ENCODE results near the gene SUSD6. TPM values are rescaled to one million over a fixed set of nuclear protein-coding genes. Genes with fewer than 3 reads are reported as not detected.
A peak's percentile ranks its signal among the peaks of the same experiment; 100 is the strongest.

The SUSD6 gene
- total and polyA plus RNA-seq, 2 experiments from 2014 or later = 2.8 to 3.4 TPM

DNA sequence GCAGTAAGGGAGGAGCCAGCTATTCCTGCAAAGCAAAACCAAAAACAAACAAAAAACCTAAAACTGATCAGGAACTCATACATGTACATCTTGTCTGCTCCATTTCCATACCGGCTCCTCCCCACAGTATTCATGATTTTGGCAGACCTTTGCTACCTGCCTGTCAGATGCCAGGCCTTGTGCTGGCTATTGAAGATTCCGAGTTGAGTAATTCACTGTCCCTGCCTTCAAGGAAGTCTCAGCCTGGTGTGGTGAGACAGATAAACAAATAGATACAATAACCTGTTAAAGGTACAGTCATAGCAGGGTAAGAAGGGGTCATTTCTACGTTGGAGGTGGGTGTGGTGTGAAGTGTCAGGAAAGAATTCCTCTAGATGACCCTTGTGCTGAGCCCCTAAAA is 42.7 kb downstream of the SUSD6 start (continued):
- TF ChIP-seq CREB1 (CRISPR knock-in tag; IDR thresholded peaks at IDR 0.05; ENCODE audit: low read depth) = no peak
- TF ChIP-seq, protein P1, sequence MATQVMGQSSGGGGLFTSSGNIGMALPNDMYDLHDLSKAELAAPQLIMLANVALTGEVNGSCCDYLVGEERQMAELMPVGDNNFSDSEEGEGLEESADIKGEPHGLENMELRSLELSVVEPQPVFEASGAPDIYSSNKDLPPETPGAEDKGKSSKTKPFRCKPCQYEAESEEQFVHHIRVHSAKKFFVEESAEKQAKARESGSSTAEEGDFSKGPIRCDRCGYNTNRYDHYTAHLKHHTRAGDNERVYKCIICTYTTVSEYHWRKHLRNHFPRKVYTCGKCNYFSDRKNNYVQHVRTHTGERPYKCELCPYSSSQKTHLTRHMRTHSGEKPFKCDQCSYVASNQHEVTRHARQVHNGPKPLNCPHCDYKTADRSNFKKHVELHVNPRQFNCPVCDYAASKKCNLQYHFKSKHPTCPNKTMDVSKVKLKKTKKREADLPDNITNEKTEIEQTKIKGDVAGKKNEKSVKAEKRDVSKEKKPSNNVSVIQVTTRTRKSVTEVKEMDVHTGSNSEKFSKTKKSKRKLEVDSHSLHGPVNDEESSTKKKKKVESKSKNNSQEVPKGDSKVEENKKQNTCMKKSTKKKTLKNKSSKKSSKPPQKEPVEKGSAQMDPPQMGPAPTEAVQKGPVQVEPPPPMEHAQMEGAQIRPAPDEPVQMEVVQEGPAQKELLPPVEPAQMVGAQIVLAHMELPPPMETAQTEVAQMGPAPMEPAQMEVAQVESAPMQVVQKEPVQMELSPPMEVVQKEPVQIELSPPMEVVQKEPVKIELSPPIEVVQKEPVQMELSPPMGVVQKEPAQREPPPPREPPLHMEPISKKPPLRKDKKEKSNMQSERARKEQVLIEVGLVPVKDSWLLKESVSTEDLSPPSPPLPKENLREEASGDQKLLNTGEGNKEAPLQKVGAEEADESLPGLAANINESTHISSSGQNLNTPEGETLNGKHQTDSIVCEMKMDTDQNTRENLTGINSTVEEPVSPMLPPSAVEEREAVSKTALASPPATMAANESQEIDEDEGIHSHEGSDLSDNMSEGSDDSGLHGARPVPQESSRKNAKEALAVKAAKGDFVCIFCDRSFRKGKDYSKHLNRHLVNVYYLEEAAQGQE (IDR thresholded peaks at IDR 0.05; ENCODE audit: unreplicated experiment) = no peak
- TF ChIP-seq JUNB (IDR thresholded peaks at IDR 0.05; ENCODE audit: unreplicated experiment) = no peak

- Histone ChIP-seq H3K4me3 (no peak overlapping the region), H3K79me2 (replicated peaks; ENCODE audit: insufficient read depth) (no peaks in the 10 kb centered on the region), H3K27me3 (ENCODE audit: insufficient read depth) (no peaks in the 10 kb centered on the region), H3K4me1 (ENCODE audit: insufficient read depth) (peaks cover 28% of the 10 kb centered on the region), H3K36me3 (ENCODE audit: insufficient read depth) (no peaks in the 10 kb centered on the region), H3K27ac (ENCODE audit: low read depth) (no peak overlapping the region), H4K20me1 (replicated peaks; ENCODE audit: insufficient read depth) (no peaks in the 10 kb centered on the region), H2AFZ (peak overlapping the region; percentile 28; the same call in 1 of the 2 replicates), H3K9me2 (ENCODE audit: insufficient read depth) (peaks cover 2% of the 10 kb centered on the region; the same call in 1 of the 2 replicates), H3F3A (replicated peaks; ENCODE audit: low read depth) (no peaks in the 10 kb centered on the region), H3K4me2 (peak overlapping the region; percentile 53; the same call in 1 of the 2 replicates)
- no peaks in the 10 kb centered on the region for H3K36me3 Mint-ChIP-seq (ENCODE audit: low read depth)
- H3K27me3 Mint-ChIP-seq (ENCODE audit: insufficient read depth, low read depth, poor library complexity) = peaks cover 6% of the 10 kb centered on the region
- H3K27ac Mint-ChIP-seq = peak overlapping the region; percentile 86
- DNase-seq (ENCODE audit: low spot score) (peak; percentile 56), ATAC-seq (peak; percentile 85)
- H3K9me3 Mint-ChIP-seq = no peaks in the 10 kb centered on the region
- 0 out of 3 replicates have a peak overlapping the region, but pooled peaks have one; percentile 20 for H3K4me3 Mint-ChIP-seq
- TF ChIP-seq, protein P2, sequence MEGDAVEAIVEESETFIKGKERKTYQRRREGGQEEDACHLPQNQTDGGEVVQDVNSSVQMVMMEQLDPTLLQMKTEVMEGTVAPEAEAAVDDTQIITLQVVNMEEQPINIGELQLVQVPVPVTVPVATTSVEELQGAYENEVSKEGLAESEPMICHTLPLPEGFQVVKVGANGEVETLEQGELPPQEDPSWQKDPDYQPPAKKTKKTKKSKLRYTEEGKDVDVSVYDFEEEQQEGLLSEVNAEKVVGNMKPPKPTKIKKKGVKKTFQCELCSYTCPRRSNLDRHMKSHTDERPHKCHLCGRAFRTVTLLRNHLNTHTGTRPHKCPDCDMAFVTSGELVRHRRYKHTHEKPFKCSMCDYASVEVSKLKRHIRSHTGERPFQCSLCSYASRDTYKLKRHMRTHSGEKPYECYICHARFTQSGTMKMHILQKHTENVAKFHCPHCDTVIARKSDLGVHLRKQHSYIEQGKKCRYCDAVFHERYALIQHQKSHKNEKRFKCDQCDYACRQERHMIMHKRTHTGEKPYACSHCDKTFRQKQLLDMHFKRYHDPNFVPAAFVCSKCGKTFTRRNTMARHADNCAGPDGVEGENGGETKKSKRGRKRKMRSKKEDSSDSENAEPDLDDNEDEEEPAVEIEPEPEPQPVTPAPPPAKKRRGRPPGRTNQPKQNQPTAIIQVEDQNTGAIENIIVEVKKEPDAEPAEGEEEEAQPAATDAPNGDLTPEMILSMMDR (conservative IDR thresholded peaks at IDR 0.05; ENCODE audit: low read depth in 2 of 2) = no peak
- peaks cover 44% of the 10 kb centered on the region for H3K4me1 Mint-ChIP-seq
Observed at GRCh38 chr14:69657950-69658355, 46.6 kb downstream of the SUSD6 start.

DNA sequence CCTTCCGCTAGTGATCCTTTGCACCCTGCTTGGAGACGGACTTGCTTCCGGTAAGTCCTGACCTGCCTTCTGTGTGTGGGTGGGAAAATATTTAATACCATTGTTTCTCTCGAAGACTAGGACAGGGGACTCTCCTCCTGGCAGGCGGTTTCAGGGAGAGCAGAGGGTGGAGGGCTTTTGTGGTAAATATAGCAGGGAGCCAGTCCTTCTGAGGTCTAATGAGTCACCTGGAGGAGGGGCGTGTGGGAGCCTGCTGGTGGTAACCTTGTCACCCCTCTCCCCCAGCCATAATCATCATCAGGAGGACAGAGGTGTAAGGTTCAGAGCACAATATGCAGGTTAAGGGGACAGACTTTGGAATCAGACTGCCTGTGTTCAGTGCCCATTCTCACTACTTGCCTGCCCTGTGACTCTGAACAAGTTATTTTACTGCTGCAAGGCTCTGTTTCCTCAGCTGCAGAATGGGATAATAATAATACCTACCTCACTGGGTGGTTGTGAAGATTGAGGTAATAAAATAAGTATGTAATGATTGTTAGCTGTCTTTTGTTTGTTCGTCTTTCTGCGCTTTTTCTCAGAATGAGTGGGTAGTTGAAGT is 47.4 kb downstream of the SUSD6 start:
- Mint-ChIP-seq H3K27me3 (ENCODE audit: insufficient read depth, low read depth, poor library complexity) (peaks cover 6% of the 10 kb centered on the region), H3K4me1 (peaks cover 41% of the 10 kb centered on the region), H3K36me3 (ENCODE audit: low read depth) (no peaks in the 10 kb centered on the region), H3K27ac (peak overlapping the region; percentile 86; the same call in 1 of the 2 replicates), H3K4me3 (no peak overlapping the region), H3K9me3 (no peaks in the 10 kb centered on the region)
- Histone ChIP-seq H3K27ac (ENCODE audit: low read depth) (no peak overlapping the region), H3K27me3 (ENCODE audit: insufficient read depth) (no peaks in the 10 kb centered on the region), H2AFZ (no peak overlapping the region), H3K9me2 (ENCODE audit: insufficient read depth) (peaks cover 2% of the 10 kb centered on the region; the same call in 1 of the 2 replicates), H4K20me1 (replicated peaks; ENCODE audit: insufficient read depth) (no peaks in the 10 kb centered on the region), H3K36me3 (ENCODE audit: insufficient read depth) (no peaks in the 10 kb centered on the region), H3K4me1 (ENCODE audit: insufficient read depth) (peaks cover 28% of the 10 kb centered on the region), H3K79me2 (replicated peaks; ENCODE audit: insufficient read depth) (no peaks in the 10 kb centered on the region), H3K4me3 (no peak overlapping the region), H3K4me2 (peak overlapping the region; percentile 53; the same call in 1 of the 2 replicates), H3F3A (replicated peaks; ENCODE audit: low read depth) (no peaks in the 10 kb centered on the region)
- DNase-seq (ENCODE audit: low spot score) (no peak), ATAC-seq (peak; percentile 28)
- no peak for TF ChIP-seq CREB1 (CRISPR knock-in tag; IDR thresholded peaks at IDR 0.05; ENCODE audit: low read depth)
- TF ChIP-seq EZH2phosphoT487 (IDR thresholded peaks at IDR 0.05; ENCODE audit: unreplicated experiment) = no peak
- TF ChIP-seq POLR2AphosphoS5 (IDR thresholded peaks at IDR 0.05; ENCODE audit: low read depth) = no peak
- no peak for TF ChIP-seq ETS1 (IDR thresholded peaks at IDR 0.05)
- no peak for TF ChIP-seq NANOG (IDR thresholded peaks at IDR 0.05; ENCODE audit: borderline replicate concordance)
- no peak for TF ChIP-seq ZNF331 (CRISPR knock-in tag; IDR thresholded peaks at IDR 0.05; ENCODE audit: low read depth)

Measured in GM23338 (cell line).